GM21619 (cell line): ENCODE measurements around the gene MCF2L2.
A peak's percentile ranks its signal among the peaks of the same experiment; 100 is the strongest.

Experiments used
- ATAC-seq: cut with Tn5 transposase; IDR thresholded peaks from one replicate; pipeline ENCODE4 v1.9.1; 2021; ENCODE audit not compliant: unreplicated experiment

The MCF2L2 gene

GRCh38 chr3:183328823-183329222, 99.6 kb downstream of the MCF2L2 start:
- no peak for ATAC-seq

DNA sequence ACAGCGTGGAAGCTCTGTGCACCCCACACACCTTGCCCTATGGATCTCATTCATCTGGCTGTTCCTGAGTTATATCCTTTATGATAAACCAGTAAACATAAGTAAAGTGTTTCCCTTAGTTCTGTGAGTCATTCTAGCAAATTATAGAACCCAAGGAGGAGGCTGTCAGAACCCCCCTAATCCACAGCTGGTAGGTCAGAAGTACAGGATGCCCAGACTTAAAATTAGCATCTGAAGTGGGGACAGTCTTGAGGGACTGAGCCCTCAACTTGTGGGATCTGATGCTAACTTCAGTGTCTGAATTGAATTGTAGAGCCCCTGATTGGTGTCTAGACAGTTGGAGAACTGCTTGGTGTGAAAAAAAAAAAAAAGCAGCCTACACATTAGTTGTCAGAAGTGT, 100.3 kb downstream of the MCF2L2 start:
- ATAC-seq = no peak

DNA sequence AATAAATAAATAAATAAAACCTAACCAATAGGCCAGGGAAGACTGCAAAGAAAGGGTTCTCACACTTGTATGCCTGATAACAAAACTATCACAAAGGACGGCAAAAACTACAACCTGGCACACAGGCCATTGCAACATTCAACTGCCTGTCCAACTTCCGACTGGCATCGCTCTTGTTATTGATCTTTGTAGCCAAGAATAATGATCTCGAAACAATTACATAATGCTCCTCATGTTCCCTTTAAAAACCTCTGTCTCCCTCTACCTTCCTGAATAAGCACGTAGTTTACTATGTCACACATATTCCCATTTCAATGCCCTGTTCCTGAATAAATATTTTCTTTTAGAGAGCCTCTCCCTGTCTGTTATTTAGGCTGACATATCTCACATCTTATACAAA, 101.1 kb downstream of the MCF2L2 start:
- ATAC-seq = no peak

GRCh38 chr3:183324083-183324482, 104.3 kb downstream of the MCF2L2 start:
- ATAC-seq = no peak

- ATAC-seq = no peak
Observed at GRCh38 chr3:183319371-183319770, 109.0 kb downstream of the MCF2L2 start.

DNA sequence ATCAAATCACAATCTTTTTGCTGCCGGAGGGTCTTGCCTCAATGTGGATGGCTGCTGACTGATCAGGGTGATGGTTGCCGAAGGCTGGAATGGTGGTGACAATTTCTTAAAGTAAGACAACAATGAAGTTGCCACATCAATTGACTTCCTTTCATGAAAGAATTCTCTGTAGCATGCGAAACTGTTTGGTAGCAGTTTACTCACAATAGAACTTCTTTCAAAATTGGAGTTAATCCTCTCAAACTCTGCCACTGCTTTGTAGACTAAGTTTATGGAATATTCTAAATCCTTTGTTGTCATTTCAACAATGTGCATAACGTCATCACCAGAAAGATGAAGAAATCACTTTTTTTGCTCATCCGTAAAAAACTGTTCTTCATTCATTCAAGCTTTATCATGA, 109.5 kb downstream of the MCF2L2 start:
- no peak for ATAC-seq

DNA sequence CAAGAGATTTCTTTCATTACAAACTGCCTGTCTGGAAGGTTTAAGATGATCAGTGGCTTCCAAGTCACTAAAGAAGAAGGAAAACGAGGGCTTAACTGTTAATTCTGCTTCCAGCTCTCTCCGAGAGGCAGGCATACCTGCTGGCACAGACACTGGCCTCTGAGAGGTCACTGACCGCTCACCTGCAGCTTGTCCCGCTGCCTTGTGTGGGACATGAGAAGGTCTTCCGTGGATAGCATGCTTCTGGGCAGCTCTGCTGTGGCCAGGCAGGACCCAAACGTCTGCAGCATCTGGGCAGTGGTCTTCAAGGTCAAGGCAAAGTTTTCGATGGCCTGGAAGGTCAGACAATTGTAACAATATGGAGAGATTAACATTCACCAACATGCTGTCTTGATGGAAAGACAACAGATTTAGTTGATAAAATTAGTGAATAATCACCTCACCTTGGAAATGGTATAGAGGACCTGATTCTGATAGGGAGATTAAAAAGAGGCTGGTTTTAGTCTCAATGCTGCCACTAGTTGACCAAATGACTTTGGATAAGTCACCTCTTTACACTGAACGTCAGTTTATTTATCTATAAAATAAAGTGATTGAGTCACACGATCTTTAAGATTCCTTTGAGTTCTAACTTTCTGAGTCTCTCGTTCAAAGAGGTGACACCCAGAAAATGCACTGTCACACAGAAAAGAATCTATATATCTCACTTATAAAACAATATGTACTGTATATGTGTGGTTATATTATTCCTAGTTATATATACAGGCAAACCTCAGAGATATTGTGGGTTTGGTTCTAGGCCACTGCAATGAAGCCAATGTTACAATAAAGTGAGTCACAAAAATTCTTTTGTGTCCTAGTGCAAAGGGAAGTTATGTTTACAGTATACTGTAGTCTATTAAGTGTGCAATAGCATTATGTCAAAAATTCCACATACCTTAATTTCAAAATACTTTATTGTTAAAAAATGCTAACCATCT, 110.2 kb downstream of the MCF2L2 start:
- no peak for ATAC-seq

DNA sequence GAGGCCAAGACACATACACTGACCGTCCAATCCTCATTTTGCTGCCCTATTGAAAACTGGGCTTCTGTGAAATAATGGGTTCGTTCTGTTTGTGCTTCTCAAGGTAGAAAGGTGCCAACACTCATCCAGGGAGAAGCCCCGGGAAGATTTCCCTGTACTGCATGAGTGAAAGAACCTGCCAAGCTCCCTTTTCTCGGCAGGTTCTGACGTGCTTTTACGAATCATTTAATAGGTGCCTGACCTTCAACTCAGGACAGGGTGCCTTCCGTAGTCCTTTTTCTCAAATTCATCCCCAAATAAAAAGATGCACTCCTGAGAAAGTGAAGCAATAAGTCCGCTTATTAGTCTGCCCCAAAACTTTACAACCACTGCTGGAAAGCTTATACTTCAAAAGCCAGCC, 111.1 kb downstream of the MCF2L2 start:
- no peak for ATAC-seq

GRCh38 chr3:183315739-183316138, 112.7 kb downstream of the MCF2L2 start:
- ATAC-seq = no peak

DNA sequence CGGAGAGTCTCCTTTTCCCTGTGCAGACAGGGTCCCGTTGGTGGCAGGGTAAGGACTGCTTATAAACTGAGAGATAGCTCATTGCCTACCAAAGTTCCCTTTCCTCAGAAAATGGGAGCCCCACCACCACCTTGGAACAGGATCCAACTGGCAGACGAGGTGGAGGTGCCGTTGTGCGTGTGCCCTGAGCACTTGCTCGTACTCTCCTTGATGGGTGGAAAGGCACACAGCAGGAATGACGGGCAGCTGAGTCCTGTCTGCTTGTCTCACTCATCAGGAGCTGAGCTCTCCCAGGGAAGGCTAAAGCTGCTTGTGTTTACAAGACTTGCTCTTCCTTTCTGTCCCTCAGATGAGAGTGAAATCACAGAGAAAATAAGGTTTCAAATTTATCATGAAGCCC, 114.7 kb downstream of the MCF2L2 start:
- ATAC-seq = no peak

- ATAC-seq = no peak
Observed at GRCh38 chr3:183313351-183313750, 115.1 kb downstream of the MCF2L2 start.

DNA sequence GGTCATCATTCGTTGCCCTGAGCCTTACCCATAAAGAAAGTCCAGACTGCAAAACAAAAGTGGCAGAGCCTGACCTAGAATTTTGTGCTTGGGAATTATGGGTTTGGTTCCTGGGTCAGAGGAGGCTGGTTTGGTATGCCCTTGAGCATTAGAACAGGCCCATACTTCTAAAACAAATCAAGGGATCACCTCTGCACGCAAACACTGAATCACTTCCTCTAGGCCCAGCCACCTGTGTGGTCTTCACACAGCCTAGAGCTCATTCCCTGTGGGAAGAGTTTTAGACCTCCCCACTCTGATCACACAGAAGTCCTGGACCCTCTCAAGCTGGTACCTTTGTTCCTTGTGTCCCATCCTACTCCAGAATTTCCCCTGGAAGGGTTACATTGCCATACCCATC, 116.0 kb downstream of the MCF2L2 start:
- no peak for ATAC-seq

GRCh38 chr3:183310936-183311335, 117.5 kb downstream of the MCF2L2 start:
- ATAC-seq = no peak

DNA sequence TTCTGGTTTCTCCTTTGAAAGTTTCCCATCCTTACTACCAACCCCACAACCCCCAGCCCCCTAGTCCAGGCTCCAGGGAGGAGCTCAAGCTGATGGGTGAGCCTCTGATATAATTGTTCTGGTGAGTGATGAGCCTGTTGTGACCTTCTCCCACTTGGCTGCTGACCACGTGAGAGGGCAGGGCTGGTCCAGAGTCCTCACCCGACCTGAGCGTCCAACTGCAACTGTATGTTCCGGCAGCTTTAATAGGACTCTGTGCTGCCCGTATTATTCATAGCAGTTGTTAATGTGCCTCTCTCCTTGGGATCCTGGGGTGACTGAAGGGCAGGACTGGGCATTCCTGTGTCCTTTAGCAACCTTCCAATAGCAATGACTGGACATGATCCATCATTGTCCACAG, 119.1 kb downstream of the MCF2L2 start:
- no peak for ATAC-seq

GRCh38 chr3:183308751-183309150, 119.7 kb downstream of the MCF2L2 start:
- no peak for ATAC-seq

DNA sequence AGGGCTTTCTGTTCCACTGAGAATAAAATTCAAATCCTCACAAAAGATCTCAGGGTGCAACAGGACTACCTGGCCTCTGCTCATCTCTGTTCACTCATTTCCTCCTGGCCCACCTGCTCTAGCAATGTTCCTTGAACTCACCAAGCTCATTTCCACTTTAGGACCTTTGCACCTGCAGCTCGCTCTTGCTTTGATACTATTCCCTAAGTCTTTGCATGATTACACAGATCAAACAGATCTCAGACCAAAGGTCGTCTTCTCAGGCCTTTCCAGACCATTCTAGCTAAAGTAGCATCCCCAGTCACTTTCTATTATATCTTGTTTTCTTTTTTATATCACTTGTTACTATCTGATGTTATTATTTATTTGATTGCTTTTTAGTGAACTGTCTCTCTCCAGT, 120.7 kb downstream of the MCF2L2 start:
- ATAC-seq = no peak

- ATAC-seq = peak; percentile 82
Observed at GRCh38 chr3:183306798-183307671, 121.4 kb downstream of the MCF2L2 start.

- ATAC-seq = no peak
Observed at GRCh38 chr3:183303690-183304089, 124.7 kb downstream of the MCF2L2 start.

- no peak for ATAC-seq
Observed at GRCh38 chr3:183301937-183302580, 126.4 kb downstream of the MCF2L2 start.

DNA sequence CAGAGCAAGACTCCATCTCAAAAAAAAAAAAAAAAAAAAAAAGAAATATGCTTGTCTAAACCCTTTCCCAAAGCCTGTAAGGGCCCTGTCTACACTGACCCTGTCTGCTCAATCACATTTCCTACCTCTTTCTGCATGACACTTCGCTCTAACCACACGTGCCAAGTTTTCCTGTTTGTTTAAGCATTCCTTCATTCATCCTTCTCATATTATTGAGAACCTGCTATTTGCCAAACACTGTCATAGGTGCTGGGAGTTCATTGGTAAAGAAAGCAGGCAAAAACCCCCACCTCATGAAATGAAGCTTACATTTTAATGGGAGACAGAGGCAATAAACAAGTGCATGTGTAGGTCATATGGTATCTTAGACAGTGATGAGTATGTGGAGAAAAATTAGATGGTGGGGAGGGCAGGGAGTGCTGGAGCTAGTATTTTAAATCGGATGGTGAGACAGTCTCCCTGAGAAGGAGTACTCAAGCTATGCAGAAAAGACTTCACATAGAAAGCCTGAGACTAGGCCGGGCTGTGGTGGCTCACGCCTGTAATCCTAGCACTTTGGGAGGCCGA, 127.3 kb downstream of the MCF2L2 start:
- ATAC-seq = no peak

DNA sequence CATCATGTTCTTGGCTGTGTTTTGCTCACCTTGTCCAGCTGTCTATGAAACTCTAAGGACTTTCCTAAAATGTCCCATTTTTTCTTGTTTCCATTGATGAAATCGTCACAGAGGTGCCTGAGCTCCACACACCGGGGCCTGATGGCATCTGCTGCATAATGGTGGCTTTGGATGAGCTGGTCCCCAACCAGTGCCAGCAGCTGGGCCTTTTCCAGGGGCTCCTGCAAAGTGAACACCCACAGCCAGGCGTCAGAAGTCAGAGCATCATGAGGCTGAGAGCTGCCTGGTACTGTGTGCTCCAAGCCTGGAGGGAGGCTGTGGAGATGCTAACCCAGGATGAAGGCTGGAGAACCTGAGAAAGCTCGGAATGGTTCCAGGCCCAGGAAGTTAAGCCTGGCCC, 128.4 kb downstream of the MCF2L2 start:
- ATAC-seq = no peak
